GM08714 (cell line): Measurements from ENCODE around the gene MGAT5B.

ENCODE experiments used
- H3K4me3 ChIP-seq: fragments of 200-500 bp; sonication (Bioruptor generic); 2 replicates; pipeline ENCODE4 v1.5.1; 2014; ENCODE audit warnings: mild to moderate bottlenecking, low read length, inconsistent platforms
- ZNF274 ChIP-seq: IDR thresholded peaks from 2 replicates; pipeline ENCODE4 v1.6.1; 2012; ENCODE audit warnings: mild to moderate bottlenecking, low read depth, low read length

Gene MGAT5B

DNA sequence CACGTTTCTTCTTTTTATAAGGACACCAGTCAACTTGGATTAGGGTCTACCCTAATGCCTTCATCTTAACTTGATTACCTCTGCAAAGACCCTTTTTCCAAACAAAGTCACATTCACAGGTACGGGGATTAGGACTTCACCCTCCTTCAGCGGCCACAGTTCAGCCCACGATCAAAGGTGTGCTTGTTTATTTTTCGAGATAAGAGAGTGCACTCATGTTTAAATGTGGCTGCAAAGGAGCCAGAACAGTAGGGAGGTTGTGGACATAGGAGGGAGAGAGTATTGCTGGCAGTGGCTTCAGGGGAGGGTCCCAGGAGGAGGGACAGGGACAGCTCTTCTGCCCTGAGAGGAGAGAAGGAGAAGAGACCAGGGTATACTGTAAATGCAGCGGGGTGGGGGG is 46.7 kb downstream of the MGAT5B start:
- TF ChIP-seq ZNF274: no peak
- no peak overlapping the region for H3K4me3 ChIP-seq

DNA sequence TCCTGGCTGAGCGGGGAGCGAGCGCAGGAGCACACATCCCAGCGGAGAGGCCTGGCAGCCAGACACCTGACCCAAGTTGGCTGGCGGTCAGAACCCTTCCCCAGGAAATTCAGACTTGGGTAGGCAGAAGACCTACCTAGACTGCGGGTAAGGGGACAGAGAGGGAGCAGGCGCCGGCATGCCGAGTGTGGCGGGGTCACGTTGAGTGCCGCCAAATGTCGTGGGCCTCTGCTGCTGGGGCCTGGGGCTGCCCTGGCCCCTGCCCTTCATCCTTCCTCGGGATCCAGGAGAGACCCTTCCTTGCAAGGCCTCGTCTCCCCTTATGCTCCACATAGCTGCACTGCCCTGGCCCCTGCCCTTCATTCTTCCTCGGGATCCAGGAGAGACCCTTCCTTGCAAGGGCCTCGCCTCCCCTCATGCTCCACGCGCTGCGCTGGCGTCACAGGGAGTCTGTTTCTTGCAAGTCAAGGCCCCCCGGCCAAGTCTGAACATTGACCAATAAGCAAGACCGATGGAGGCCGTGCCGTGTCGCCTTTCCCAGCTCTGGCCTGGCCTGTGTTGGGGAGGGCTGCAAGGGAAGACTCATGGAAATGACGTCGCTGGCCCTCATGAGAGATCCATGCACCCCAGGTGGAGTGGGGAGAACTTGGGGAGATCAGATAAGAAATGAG is 47.8 kb downstream of the MGAT5B start:
- no peak overlapping the region for H3K4me3 ChIP-seq
- TF ChIP-seq ZNF274: no peak

DNA sequence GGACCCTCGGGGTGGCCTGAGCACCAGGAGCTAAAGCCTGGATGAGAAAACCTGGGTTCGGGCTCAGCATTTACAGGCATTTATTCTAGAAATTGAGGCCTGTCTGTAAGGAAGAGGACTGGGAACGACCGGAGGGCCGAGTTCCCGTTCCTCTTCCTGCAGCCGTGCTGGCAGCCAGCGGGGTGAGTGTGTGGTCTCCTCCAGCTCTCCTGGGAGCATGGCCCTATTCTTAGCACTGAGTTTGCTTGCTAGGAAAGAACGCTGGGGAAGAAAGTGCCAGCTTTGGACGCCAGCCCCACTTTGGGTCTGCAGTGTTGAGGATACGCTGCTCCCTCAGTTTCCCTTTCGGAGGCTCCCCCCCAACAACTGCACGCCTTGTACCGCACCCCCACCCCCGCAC is 49.6 kb downstream of the MGAT5B start:
- no peak overlapping the region for H3K4me3 ChIP-seq

GRCh38 chr17:76918811-76919210 is 50.6 kb downstream of the MGAT5B start:
- no peak overlapping the region for H3K4me3 ChIP-seq
- TF ChIP-seq ZNF274: no peak

More for the DNA sequence above, 49.6 kb downstream of the MGAT5B start:
- no peak for TF ChIP-seq ZNF274

DNA sequence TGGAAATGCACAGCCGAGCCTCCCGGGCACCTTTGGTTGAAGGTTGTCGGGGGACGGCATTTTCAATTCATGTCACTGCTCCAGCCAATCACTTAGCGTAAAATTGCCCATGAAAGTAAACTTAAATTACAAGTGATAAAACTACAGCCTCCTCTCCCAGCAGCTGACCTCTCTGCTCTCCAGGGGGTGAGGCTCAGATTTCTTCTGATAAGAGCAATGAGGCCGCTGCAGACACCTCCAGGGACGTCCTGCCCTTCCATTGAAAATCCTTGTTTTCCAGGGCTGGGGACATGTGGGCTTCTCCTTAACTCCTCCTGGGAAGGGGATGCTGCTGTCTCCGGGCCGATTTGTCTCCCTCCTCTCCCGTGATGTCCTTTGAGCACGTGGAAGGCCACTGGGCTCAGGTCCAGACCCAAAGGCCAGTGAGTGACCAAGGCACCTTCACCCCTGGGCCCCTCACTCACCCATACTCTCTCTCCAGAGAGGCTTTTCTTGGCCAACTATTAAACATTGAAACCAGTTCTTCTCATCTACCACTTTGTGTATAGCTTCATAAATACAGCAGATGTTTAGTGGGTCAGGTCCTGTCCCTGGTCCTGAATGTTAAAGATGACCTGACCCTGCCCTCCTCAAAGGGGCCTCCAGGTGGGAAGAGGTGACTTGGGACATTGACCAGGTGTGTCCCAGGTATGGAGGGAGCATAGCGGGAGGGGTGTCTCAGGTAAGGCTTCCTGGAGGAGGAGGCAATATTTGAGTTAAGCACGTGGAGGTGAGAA is 52.3 kb downstream of the MGAT5B start:
- H3K4me3 ChIP-seq: no peak overlapping the region
- no peak for TF ChIP-seq ZNF274

- no peak overlapping the region for H3K4me3 ChIP-seq
- no peak for TF ChIP-seq ZNF274
Observed at GRCh38 chr17:76921340-76922036, 53.3 kb downstream of the MGAT5B start.

- TF ChIP-seq ZNF274: no peak
- H3K4me3 ChIP-seq: no peak overlapping the region
Observed at GRCh38 chr17:76922084-76922483, 53.9 kb downstream of the MGAT5B start.

DNA sequence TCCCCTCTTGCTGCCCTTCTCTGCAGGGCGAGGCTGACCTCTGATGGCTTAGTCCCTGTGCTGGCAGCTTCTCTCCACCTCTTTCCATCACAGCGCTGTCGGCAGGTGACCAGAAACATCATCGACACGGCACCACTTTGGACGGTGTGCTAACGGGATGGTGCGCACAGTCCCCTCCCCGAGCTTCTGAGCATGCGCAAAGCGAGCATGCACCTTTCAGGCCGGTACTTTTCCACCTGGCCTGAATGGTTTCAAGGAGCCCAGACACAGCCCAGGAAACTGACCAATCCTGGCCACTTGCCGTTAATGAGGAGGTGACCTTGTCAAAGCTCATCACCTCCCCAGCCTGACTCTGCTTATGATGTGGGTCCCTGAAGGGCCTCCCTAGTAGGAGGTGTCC is 54.8 kb downstream of the MGAT5B start:
- H3K4me3 ChIP-seq: no peak overlapping the region
- TF ChIP-seq ZNF274: no peak

DNA sequence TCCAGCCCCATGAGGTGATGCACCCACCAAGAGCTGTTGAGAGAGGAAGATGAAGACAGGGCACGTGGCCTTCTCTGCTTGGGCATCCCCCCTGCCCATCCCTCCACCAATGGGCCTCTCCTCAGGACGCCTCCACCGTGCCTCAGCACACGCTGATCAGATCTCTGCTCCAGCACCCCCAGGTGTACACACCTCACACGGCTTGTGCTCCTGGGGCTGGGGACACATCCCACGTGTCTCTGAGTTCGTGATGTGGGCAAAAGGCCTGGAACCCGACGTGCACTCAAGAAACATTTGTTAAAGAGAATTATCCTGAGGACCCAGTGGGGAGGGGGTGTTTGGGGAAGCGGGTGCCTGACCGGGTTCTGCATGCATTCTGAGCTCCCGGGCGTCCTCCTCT is 55.3 kb downstream of the MGAT5B start:
- no peak overlapping the region for H3K4me3 ChIP-seq
- no peak for TF ChIP-seq ZNF274

DNA sequence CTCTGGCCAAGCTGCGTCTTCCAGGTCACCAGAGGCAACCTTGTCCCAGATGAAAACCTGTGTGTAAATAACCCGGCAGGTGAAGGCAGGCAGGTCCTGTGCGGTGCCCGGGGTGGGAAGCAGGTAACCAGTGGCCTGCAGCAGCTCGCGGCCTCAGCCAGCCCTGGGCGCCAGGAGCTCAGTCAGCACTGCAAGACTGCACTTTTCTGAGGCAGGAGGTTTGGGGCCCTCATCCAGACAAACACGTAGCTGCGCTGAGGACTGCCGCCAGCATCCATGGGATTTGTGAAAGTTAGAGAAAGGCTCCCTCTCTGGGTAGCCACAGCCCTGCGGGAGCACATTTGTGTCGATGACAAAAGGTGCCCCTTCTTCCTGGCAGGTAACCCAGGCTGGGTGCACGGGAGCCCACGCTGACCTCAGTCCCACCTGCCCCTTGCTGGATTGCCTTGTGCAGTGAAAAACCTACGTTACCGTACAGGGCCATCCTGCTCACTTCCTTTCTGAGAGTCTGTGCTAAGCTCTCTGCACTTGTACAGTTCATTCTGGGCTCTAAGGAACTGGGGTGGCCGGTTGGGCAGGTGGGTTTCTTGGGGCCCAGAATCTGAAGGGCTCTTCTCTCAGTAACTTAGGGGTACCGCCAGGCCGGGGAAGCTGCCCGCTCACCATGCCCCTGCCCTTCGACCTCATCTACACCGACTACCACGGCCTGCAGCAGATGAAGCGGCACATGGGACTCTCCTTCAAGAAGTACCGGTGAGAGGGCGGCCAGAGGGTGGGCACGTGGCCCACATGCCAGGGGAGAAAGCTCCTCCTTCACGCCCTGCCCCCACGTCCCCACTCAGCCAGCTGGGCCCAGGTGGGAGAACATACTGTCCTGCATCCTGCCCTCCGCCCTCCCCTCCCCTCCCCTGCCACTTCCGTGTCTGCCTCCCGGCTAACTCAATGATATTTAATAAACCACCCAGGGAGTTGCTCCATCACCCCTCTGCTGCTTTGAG is 56.4 kb downstream of the MGAT5B start:
- H3K4me3 ChIP-seq: no peak overlapping the region

GRCh38 chr17:76925441-76925891 is 57.3 kb downstream of the MGAT5B start:
- H3K4me3 ChIP-seq: no peak overlapping the region
- no peak for TF ChIP-seq ZNF274

More for the DNA sequence above, 56.4 kb downstream of the MGAT5B start:
- TF ChIP-seq ZNF274: no peak

DNA sequence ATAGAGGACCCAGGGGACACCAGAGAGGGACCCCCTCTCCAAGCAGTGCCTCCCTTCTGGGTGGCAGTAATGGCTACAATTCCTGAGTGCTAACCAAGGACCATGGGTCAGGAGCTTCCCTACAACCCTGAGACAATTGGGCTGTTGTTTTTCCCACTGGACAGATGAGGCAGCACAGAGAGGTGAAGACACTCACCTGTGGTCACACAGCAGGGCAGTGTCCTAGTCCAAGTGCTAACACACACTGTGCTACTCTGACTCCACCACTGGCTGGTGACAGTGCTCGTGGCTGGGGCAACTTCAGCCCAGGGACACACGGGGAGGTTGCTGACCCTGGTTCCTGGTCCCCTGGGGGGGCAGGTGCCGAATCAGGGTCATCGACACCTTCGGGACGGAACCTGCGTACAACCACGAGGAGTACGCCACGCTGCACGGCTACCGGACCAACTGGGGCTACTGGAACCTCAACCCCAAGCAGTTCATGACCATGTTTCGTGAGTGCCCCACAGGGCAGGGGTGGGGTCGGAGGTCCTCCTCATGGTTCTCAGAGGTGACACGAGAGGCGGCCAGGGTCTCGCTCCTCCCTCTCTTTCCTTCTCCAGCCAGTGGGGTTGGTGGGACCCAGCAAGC is 58.1 kb downstream of the MGAT5B start:
- TF ChIP-seq ZNF274: no peak
- no peak overlapping the region for H3K4me3 ChIP-seq

DNA sequence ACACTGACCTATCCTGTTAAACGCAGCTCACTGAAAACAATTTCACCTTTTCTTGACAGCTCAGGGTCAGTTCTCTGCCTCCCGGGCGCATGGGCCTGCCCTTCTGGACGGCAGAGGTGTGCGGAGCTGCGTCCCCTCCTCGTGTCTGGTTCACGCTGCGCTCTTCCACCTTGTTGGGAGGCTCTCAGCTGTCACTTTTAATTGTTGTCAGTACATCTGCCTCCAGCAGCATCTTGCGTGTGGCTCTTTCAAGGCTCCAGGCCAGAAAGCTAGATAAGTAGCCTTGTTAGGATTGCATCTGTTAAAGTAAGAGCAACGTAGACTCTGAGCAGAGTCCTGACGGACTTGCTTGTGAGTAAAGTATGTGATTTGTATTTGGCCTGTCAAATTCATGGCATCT is 59.4 kb downstream of the MGAT5B start:
- no peak overlapping the region for H3K4me3 ChIP-seq
- TF ChIP-seq ZNF274: no peak

- H3K4me3 ChIP-seq: no peak overlapping the region
Observed at GRCh38 chr17:76927982-76928381, 59.8 kb downstream of the MGAT5B start.

More at GRCh38 chr17:76927982-76928381, 59.8 kb downstream of the MGAT5B start:
- TF ChIP-seq ZNF274: no peak
